NB4 (cell line): ENCODE data around the gene INTS1.

Experiments
- DNase-seq: peaks from one replicate; pipeline ENCODE4 v3.0.0; 2010; ENCODE audit warnings: low read depth
- H3K4me3 ChIP-seq: one replicate; pipeline ENCODE4 v1.5.1; 2011; ENCODE audit warnings: mild to moderate bottlenecking, low read depth, low read length, moderate library complexity
- MYC ChIP-seq: IDR thresholded peaks from 2 replicates; pipeline ENCODE4 v1.6.1; 2011; ENCODE audit warnings: low read depth, low read length
- POLR2A ChIP-seq: IDR thresholded peaks from 2 replicates; pipeline ENCODE4 v1.6.1; 2011; ENCODE audit warnings: mild to moderate bottlenecking; ENCODE audit not compliant: insufficient read length; ENCODE audit errors: extremely low read depth
- TF ChIP-seq, protein P1 (sequence below): IDR thresholded peaks from 2 replicates; pipeline ENCODE4 v1.6.1; 2011; ENCODE audit warnings: low read depth, low read length
- TF ChIP-seq, protein P2 (sequence below): IDR thresholded peaks from one replicate; pipeline ENCODE4 v1.5.1; 2012; ENCODE audit warnings: low read depth, low read length

The INTS1 gene

DNA sequence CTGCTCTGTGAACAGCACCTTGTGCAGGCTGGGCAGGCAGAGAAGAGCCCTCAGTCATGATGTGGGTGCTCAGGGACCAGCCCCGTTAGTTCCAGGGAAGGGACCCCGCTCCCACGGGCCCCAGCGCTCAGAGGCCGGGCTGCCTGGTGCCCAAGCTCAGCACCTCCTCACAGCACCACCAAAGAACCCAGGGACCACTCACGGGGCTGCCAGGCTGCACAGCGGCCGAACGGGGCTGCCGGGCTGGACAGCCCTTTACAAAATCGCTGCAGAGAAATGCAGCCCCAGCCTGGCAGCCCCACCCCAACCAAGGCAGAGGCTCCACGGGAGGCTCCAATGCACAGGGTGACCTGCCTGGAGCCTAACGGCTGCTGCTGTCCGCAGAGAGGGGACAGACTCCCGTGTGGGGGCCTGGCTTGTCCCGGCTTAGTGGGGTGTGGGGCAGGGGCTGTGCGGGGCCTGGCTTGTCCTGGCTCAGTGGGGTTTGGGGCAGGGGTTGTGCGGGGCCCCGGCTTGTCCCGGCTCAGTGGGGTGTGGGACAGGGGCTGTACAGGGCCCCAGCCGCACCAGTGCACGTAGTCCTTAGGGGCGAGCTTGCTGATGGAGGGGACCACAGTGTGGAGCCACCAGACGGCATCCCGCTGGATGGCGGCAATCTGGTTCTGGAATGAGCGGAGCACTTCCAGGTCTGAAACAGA is 9.2 kb downstream of the INTS1 start:
- no peak overlapping the region for H3K4me3 ChIP-seq
- TF ChIP-seq, protein P1, sequence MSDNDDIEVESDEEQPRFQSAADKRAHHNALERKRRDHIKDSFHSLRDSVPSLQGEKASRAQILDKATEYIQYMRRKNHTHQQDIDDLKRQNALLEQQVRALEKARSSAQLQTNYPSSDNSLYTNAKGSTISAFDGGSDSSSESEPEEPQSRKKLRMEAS: no peak
- no peak for TF ChIP-seq POLR2A
- TF ChIP-seq, protein P2, sequence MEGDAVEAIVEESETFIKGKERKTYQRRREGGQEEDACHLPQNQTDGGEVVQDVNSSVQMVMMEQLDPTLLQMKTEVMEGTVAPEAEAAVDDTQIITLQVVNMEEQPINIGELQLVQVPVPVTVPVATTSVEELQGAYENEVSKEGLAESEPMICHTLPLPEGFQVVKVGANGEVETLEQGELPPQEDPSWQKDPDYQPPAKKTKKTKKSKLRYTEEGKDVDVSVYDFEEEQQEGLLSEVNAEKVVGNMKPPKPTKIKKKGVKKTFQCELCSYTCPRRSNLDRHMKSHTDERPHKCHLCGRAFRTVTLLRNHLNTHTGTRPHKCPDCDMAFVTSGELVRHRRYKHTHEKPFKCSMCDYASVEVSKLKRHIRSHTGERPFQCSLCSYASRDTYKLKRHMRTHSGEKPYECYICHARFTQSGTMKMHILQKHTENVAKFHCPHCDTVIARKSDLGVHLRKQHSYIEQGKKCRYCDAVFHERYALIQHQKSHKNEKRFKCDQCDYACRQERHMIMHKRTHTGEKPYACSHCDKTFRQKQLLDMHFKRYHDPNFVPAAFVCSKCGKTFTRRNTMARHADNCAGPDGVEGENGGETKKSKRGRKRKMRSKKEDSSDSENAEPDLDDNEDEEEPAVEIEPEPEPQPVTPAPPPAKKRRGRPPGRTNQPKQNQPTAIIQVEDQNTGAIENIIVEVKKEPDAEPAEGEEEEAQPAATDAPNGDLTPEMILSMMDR: no peak
- no peak for TF ChIP-seq MYC

DNA sequence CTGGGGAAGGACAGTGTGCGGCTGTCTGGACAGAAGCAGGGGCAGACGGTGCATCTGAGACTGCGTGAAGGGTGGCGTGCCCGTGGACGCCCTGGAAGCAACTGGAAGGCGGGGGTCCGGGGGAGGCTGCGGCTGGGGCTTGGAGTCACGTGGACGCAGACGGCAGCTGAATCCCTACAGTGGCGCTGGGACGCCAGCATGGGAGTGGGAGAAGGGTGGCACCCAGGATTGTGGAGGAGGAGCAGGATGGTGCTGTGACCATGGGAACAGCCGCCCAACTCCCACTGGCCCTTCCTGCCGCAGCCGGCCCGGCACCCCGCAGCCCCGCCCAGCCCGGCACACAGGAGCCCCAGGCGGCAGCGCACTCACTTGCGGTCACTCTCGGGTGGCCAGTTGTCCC is 9.7 kb downstream of the INTS1 start:
- TF ChIP-seq, protein P2: no peak
- TF ChIP-seq MYC (no peak), POLR2A (no peak)
- TF ChIP-seq, protein P1: no peak
- no peak for DNase-seq
- no peak overlapping the region for H3K4me3 ChIP-seq

More for the DNA sequence above, 9.2 kb downstream of the INTS1 start:
- DNase-seq: no peak

DNA sequence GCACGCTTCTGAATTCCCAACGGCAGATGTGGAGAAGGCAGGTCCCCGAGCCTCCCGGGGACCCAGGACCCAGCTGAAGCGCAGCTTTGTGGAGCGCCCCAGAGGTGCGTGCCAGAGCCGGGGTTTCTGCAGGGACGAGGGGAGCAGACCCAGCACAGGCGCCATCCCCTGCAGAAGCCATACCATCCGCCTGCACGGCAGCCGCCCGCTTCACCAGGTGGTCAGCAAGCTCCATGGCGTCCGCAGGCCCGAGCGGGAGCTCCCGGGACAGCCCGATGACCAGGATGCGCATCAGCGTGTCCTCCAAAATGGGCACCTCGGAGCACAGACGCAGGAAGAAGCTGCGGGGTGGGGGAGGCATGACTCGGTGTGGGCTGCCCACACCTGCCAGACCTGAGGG is 10.6 kb downstream of the INTS1 start:
- no peak for DNase-seq
- TF ChIP-seq, protein P1: no peak
- TF ChIP-seq, protein P2: no peak
- TF ChIP-seq POLR2A (no peak), MYC (no peak)
- H3K4me3 ChIP-seq: no peak overlapping the region

DNA sequence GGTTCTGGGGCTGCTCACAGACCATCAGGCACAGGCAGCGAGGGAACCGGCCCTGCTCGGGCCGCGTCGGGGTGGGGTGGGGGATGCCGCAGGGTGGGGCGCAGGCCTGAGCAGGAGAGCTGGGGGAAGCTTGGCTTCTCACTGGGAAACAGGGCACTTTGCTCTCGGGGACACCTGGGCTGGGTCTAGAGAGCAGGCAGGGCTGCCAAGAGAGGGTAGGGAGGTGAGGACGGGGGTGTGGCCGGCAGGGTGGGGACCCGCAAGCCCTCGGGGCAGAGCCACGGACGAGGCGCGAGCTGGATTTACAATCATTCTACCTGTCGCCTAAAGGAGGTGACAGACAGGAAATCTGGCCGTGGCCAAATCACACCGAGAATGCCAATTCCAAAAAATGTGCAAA is 11.1 kb downstream of the INTS1 start:
- TF ChIP-seq, protein P2: no peak
- TF ChIP-seq MYC: no peak
- TF ChIP-seq POLR2A: no peak
- TF ChIP-seq, protein P1: no peak
- no peak for DNase-seq
- no peak overlapping the region for H3K4me3 ChIP-seq

DNA sequence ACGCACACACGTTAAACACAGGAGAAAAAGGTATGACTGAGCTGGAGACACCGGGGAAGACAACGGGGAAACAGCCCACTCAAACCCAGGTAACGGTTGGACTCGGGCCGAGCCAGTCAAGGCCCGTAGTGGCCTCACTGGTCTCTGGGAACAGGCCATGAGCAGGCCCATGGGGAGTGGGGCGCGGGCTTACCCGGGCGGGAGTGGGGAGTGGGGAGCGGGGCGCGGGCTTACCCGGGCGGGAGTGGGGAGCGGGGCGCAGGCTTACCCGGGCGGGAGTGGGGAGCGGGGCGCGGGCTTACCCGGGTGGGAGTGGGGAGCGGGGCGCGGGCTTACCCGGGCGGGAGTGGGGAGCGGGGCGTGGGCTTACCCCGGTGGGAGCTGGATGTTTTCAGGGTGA is 11.5 kb downstream of the INTS1 start:
- no peak overlapping the region for H3K4me3 ChIP-seq
- DNase-seq: no peak
- TF ChIP-seq, protein P2: no peak
- TF ChIP-seq, protein P1: no peak
- TF ChIP-seq POLR2A (no peak), MYC (no peak)

DNA sequence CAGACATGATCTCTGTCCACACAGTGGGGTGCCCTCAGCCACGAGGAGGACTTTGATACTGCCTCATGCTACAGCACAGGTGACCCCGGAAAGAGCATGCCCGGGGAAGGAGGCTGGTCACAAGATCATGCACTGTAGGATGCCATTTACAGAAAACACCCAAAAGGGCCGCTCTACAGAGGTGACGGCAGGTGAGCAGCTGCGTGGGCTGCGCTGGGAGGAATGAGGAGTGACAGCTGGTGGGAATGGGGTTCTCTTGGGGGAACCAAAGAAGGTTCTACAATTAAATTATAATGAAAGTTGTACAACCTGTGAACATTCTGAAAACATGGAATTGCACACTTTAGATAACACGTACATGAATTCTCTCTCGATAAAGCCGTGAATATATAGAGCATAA is 12.0 kb downstream of the INTS1 start:
- DNase-seq: no peak
- TF ChIP-seq MYC (no peak), POLR2A (no peak)
- TF ChIP-seq, protein P2: no peak
- TF ChIP-seq, protein P1: no peak
- H3K4me3 ChIP-seq: no peak overlapping the region
